Activated CD8-positive, alpha-beta memory T cell treated with anti-CD3 and anti-CD28 coated beads for 36 hours (primary cell): ENCODE data around the gene GPX3. TPM values are rescaled to one million over a fixed set of nuclear protein-coding genes. Genes with fewer than 3 reads are reported as not detected.

Experiments used
- CTCF ChIA-PET: fragments of 350-600 bp; sonication (Branson Sonifier 250); formaldehyde crosslinking; loops from one replicate; lab custom pipeline; 2021; ENCODE audit warnings: antibody characterized with exemption; lab: Charles Lee
- POLR2A ChIA-PET: fragments of 350-600 bp; sonication (Branson Sonifier 250); formaldehyde crosslinking; loops from one replicate; lab custom pipeline; 2021; ENCODE audit warnings: antibody characterized with exemption; lab: Charles Lee
- total RNA-seq, 2 experiments: library from RNA; stranded (reverse); gene quantifications; one replicate each; pipeline ENCODE4 v1.2.3, GENCODE V29; 2021

Gene GPX3, protein sequence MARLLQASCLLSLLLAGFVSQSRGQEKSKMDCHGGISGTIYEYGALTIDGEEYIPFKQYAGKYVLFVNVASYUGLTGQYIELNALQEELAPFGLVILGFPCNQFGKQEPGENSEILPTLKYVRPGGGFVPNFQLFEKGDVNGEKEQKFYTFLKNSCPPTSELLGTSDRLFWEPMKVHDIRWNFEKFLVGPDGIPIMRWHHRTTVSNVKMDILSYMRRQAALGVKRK
- not detected for total RNA-seq

DNA sequence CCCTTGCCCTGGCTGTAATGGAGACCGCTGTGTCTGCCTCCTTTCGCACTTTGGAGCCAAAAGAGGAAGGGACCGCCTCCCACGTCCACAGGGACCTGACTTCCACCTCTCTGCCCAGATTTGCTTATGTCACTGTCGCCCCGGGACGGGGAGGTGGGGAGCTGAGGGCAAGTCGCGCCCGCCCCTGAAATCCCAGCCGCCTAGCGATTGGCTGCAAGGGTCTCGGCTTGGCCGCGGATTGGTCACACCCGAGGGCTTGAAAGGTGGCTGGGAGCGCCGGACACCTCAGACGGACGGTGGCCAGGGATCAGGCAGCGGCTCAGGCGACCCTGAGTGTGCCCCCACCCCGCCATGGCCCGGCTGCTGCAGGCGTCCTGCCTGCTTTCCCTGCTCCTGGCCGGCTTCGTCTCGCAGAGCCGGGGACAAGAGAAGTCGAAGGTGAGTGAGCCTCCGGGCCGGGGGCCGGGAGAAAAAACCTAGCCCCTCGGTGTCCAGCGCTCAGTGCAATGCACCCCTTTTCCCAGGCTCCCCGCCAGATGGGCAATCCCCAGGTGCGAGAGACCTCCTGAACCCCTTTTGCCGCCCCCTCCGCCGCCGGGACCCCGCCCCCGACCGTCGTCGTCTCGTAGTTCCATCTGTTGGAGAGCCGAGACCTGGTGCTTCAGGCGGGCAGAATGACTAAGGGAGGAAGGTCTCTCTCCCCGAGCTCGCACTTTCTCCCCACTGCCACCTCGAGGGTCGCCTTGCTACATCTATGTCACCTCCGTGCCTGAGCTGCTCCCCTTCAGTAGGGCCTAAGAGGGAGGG, at the start of gene GPX3:
TSS of gene GPX3 (plus strand) at position 288 of the 807 bp plus-strand sequence. CDS start at position 352, 64 bp downstream.
- ChIA-PET POLR2A (no interaction called here), CTCF (no interaction called here)

DNA sequence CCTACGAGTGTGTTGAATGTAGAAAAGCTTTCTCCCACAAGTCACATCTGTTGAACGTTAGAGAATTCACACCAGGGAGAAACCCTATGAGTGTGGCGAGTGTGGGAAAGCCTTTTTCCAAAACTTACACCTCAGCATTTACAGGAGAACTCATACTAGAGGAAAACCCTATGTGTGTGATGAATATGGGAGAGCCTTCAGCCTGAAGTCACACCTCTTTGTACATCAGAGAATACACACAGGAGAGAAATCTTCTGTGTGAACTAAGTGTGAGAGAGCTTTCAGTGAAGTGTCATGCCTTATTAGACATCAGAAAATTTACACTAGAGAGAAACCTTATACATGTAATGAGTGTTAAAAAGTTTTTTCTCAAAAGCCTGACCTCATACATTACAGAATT, 41.8 kb upstream of the GPX3 start:
- POLR2A ChIA-PET = no interaction called here

DNA sequence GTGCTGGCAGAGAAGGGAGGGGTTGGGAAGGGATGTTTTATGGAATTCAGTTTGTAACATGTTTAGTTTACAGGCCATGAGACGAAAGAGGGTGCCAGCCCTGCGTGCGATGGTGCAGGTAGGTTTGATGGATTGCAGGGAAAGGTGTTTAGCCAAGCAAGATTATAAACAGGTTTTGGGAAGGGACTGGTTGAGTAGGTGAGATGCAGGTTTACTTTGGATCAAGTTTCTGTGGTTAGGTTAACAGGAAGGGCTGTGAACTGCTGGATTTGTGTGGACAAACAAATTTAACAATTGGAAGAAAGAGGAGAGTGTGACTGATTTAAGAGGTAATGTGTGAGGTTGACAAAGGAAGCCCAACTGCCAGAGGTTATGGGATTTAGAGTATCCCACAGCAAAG, 32.6 kb upstream of the GPX3 start:
- ChIA-PET CTCF (no interaction called here), POLR2A (no interaction called here)

More for the DNA sequence above, 41.8 kb upstream of the GPX3 start:
- CTCF ChIA-PET = no interaction called here

DNA sequence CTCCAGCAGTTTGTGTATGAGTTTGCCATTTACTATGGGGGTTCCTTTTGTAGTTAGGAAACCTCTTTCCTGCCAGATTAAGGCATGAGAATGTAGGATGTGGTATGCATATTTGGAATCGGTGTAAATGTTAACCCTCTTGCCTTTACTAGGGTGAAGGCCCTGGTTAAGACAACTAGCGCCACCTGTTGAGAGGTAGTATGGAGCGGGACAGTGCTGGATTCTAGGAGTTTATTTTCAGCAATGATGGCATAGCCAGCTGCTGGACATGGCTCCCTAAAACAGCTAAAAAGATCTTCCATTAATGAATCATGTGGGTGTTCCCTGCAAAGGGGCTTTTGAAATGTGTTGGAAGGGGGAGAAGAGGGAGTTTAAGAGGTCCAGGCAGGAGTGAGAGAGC, 30.7 kb upstream of the GPX3 start:
- ChIA-PET CTCF (no interaction called here), POLR2A (no interaction called here)

DNA sequence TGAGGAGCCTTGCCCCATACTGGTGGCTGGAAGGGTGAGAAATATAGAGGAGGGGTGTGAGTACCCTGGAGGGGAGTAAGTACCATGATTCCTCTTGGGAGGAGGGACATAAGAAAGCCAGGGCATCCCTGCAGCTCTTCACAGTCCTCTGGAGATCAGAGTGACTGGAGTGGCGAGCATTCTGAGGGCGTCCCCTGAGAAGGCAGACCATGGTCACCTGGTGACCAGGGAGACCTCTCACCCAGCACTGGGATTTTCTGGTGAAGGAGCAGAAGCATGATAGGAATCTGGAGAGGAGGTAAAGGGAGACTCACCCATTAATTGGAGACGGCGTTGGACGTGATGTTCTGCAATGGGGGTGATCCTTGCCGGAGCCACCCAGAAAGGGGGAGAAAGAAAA, 27.7 kb upstream of the GPX3 start:
- CTCF ChIA-PET = no interaction called here
- POLR2A ChIA-PET = no interaction called here

DNA sequence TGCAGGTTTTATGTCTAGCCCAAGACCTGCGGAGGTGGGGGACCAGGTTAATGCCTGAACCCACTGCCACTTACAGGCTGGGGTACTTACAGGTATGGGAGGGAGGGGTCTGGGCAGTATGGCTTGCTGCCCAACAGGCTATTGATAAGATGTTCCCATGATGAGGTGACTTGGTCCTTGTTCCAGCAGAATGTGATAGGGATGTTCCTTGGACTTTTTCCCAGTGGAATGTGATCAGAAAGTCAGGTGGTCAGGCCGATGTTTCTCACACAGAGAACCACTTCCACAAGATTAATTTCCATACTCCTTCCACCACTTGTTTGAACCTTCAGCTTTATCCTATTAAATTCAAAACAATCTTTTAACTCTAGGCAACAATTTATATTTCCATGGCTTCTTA, 27.0 kb upstream of the GPX3 start:
- CTCF ChIA-PET = no interaction called here
- POLR2A ChIA-PET = no interaction called here

DNA sequence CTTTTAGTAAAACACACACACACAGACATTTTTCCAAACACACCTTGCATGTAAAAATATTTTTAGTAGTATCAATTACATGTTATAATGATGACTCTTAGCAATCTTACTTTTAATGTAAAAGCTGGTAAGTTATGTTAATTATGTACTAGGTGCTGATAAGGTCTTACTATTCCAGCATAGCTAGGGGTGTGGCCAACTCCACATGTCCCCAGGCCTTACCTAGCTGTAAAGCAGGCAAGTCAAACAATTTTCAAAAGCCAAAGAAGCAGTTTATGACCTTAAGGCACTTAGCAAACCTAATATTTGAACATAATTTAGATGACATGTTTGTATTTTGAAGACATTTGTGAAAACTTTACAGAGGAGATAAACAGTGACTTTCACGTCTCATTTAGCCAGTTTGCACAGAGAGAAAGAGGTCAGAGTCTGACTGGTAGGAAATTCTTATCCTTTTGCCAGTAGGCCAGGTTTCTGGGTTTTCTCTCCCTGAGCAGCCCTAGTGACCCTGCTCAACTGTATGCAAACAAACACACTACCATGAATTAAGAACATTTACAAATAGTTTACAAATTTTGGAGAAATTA, 26.5 kb upstream of the GPX3 start:
- CTCF ChIA-PET = no interaction called here
- POLR2A ChIA-PET = no interaction called here

DNA sequence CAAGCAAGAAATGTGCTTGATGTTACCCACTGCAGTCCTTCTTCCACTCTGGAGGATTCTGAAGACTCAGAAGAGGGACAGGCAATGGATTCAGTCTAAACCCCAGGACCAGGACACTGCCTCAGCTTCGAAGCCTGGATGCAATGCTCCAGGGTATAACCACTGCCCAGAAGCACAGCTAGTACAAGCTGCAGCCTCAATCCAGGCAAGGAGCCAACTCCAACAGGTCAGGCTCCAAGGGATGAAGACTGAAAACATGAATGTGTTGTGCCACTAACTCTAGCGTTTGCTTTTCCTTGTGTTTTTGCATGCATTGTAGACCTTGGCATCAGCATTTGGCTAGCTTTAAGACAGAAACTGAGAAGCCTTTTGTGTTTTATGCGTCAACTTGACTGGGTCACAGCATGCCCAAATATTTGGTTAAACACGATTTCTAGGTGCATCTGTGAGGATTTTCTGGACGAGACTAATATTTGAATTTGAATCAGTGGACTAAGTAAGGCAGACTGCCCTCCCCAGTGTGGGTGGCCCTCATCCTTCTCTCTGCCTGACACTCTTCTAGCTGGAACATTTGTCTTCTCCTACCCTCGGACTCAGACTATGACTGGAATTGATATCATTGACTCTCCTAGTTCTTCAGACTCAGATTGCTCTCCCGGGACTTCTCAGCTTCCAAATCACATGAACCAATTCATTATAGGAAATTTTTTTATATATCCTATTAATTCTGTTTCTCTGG, 20.5 kb upstream of the GPX3 start:
- POLR2A ChIA-PET = no interaction called here
- CTCF ChIA-PET = no interaction called here

DNA sequence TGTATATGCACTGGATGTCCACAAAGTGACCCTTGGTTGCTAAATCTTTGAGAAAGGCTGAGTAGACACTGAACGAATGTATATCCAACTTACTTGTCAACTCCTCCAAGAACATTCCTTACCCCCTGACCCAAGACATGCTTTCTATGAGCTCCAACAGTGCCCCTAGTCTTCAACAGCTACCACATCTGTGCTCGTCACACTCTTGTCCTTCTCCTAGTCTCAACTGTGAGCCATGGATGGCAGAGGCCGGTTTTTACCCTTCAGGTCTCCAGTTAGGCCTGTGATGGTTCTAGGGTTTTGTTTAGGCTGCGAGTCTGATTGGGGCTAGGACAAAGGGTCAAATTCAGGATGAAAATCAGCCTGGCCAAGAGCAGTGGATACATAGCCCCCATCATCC, 19.0 kb upstream of the GPX3 start:
- CTCF ChIA-PET = no interaction called here
- POLR2A ChIA-PET = no interaction called here

DNA sequence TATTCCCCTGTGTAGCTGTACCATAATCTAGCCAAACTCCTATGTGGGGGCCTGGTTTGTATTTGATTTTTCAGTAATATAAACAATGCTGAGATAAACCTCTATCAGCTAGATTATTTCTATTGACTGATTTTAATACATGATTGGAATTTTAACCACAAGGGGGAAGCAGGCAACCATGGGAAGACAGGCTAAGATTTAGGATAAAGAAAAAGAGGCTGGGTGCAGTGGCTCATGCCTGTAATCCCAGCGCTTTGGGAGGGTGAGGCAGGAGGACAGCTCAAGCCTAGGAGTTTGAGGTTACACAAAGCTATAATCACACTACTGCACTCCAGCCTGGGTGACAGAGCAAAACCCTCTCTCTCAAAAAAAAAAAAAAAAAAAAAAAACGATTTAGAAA, 18.1 kb upstream of the GPX3 start:
- ChIA-PET POLR2A (no interaction called here), CTCF (interaction anchor here (0.6 to 0.7 kb wide), 3 partner anchors 167 to 463 kb away, joined by 3 to 4 read pairs (median 3); no protein-coding TSS in a partner anchor)

DNA sequence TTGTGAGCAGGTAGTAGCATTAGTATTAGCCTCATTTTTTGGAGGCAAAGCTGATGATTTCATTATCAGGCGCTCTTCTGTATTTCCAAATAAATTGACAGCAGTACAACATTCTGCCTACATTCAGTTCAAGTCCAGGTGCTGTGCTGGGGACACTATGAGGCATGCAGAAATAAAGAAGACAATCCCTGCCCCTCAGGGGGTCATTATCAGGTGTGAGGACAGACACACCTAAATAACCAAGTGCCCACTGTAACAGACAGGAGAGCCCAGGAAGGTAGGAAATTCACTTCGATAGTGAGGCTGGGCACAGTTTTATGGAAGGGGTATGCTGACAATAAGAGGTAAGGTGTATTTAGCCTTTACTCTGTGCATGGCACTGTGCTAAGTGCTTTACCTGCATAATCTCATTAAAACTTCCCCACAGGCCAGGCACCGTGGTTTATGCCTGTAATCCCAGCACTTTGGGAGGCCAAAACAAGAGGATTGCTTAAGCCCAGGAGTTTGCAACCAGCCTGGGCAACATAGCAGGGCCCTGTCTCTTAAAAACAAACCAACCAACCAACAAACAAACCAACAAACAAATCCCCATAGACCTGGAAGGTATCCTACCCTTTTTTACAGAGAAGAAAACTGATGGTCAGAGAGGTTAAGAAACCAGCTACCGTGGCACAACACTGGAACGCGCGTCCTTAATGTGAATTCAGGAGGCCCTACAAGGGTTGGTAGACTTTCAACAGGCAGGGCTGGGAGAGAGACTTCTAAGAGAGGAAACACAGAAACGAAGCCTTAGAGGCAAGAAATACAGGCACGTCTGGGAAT, 17.5 kb upstream of the GPX3 start:
- ChIA-PET POLR2A (no interaction called here), CTCF (interaction anchor here (0.6 to 0.7 kb wide), 2 partner anchors 166 to 464 kb away, joined by 3 to 4 read pairs; no protein-coding TSS in a partner anchor)

DNA sequence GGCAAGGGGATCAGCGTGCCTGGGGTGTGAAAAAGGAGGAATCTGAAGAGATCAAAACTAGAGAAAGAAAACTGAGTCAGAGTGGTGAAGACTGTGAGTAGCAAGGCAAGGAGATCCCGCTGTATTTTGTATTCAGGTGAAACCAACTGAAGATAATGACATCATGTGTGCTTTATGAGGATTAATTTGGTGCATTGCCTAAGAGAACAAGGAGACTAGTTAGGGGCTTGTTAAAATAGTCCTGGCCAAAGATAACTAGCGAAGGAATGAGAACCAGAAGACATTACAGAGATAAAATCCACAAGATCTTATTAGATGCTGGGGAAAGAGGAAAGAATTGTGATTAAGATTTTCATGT, 16.9 kb upstream of the GPX3 start:
- ChIA-PET CTCF (no interaction called here), POLR2A (no interaction called here)

DNA sequence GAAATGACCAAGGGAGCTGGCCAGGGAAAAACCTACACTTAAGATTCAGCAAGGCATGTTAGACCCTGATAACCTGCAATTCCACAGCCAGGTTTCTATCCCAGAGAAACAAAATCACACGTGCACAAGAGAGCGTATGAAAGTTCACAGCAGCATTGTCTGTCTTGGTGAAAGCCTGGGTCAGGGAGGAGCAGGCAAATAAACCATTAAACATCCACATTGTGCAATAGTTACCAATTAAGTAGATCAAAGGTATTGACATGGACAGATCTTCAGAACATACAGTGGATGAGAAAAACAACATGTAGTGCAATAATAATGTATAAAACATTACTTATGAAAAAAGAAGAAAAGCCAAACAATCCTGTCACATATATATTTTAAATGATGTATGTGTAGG, 15.9 kb upstream of the GPX3 start:
- ChIA-PET POLR2A (no interaction called here), CTCF (no interaction called here)

DNA sequence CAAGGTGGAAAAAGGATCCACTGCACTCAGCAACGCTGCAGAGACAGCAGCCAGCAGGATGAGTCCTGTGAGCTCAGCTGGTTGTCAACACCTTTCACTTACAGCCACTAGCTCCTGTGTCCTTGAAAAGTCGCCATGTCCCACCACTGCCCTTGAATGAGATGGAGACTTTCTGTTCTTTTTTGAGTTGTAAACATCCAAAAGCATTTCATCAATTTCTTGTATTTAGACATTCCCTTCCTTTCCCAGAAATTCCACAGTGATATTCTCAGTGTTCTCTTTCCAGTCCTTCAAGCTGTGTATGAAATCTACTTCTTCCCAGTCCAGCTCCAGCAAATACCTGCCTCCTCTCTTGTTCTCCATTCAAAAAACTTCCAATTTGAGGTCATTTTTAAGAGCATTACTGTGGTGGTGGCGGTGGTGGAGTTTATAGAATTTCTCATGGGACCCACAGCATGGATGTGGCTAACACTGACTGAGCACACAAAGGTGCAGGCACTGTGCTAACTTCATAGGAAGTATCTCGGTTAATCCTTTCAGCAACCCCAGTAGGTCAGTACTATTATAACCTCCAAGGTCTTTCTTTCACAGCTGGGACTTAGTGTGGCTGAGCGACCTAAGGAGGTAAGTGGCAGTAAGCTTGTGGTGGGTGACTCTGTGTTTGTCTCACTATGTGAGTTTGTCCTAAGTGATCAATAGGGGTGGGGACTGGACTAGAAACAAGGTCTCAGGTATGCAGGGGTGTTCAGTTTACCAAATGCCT, 15.0 kb upstream of the GPX3 start:
- CTCF ChIA-PET = no interaction called here
- POLR2A ChIA-PET = no interaction called here

DNA sequence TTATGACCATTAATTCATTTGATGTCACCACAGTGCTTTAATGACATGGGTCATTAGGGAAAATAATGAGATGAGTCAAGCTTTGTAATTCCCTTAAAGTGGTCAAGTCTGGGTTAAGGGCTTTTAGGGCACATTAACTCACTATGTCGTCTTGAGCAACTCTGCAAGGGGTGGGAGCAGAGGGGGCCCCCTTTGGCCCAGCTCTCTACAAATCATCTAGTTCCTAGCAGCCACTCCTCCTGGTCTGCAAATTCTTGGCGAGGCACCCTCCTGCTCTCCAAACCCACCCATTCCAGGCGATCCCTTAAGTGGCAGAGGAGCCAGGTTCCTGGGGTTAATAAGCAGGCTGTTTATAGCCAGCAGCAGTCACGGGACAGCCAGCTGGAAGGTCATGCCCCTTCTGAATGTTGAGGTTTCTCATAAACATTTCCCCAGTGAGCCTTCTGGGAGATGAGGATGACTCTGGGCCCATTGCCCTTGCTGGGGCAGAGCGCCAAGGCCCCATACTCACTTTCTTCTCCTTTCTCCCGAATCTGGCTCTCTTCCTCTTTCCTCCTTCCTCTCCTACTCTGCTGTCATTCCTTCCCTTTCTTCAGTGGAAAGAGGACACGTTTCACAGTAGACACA, 14.3 kb upstream of the GPX3 start:
- ChIA-PET CTCF (no interaction called here), POLR2A (no interaction called here)

DNA sequence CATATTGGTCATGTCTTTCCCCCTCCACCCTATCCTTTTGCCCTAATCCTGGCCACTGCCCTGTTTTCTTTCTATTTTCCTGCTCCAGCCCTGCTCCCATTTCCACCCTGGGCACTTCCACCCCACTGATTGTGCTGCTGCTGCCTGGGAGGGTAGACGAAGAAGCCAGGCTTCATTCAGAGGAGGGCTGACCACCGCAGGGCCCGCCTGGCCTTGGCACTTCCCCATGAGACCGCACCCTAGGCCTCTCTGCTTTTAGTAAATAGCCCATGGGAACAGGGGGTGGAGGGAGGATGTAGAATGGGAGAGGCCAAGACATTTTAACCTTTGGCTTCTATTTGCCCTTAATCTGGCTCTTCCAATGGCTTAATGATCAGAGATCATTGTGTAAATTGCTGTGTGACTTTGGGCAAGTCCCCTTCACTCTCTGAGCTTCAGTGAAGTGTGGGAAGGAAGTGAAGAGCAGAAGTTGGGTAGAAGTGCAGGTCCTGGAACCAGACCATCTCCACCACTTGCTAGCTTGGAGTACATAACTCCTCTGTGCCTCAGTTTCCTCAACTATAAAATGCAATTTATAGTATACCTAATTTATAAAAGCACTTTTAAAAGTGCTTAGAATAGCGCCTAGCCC, 13.6 kb upstream of the GPX3 start:
- ChIA-PET POLR2A (no interaction called here), CTCF (no interaction called here)

DNA sequence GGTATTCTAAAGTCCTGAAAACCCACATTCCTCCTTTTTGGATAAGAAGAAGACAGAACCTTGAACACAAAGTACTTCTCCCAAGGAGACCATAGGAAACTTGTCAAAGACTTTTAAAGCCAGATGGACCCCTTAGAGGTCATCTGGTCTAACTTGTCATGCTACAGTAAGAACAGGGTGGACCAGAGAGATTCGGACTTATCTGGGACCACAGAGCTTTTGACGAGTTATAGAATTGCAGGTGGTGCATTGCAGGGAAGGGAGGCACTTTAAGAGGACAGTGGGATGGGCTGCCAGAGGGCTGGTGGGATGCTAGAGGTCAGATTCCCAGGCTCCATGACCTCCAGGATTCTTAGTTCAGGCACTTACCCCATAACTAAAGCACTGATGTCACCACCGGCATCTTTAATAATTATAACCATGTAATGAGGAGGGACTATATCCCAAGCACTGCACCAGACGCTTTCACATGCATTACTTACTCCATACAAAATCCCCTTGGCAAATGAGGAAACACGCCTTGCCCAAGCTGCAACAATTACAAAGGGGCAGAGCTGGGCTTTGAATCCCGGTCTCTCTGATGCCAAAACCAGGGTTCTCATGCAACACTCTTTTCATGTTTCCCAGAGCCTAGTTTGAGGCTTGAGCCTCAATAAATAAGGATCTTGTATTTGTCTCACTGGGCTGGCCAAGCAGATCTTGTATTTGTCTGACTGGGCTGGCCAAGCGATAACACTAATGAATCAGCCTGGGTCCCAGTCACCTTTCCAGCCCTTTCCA, 12.8 kb upstream of the GPX3 start:
- CTCF ChIA-PET = no interaction called here
- POLR2A ChIA-PET = no interaction called here
